Measurements from ENCODE around the gene KCNK3.

The KCNK3 gene

DNA sequence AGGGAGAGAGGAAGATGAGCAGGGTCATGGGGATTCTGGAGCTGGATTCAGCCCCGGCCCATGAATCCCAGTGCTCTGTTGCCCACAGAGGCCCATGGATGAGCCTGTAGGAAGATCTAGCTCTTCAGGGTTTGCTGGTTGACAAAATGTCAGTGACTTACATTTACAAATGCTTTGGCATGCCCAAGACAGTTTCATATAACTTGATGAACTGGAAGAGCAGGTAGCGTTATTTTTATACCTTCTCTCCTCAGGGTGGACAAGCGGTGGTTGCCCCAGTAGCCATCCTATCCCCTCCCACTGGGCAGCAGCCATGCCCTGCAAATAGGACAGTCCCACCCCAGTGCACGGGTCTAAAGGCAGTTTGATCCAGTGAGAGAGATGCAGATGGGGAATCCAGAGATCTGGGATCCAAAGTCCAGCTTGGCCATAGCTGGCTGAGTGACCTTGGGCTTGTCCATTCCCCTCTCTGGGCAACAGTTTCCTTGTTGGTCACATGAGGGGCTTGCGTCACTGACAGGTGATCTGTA is 21.5 kb upstream of the KCNK3 start:
- Histone ChIP-seq H3K4me2 (ENCODE audit: low read length, poor library complexity, severe bottlenecking) (no peak overlapping the region), H3K18ac (ENCODE audit: low read depth in 1 of 2, low read length in 2 of 2) (no peak overlapping the region), H2AFZ (ENCODE audit: low read depth, low read length) (no peak overlapping the region), H3K9ac (ENCODE audit: low read length) (no peak overlapping the region), H3K27ac (ENCODE audit: low read length, poor library complexity, severe bottlenecking) (no peak overlapping the region), H2BK120ac (ENCODE audit: low read depth, low read length) (no peak overlapping the region), H3K27me3 (ENCODE audit: control insufficient read depth in 1 of 2, insufficient read depth in 1 of 2, low read length in 2 of 2) (peaks cover 30 to 69% of the 10 kb centered on the region in 2 experiments), H4K91ac (ENCODE audit: low read length) (no peak overlapping the region), H3K4ac (ENCODE audit: low read depth in 1 of 2, low read length in 2 of 2) (no peak overlapping the region), H2BK12ac (ENCODE audit: low read length in 2 of 2) (no peak overlapping the region), H4K8ac (ENCODE audit: low read length) (no peak overlapping the region), H3K4me3 (ENCODE audit: insufficient read depth in 1 of 2, low read depth in 1 of 2, low read length in 2 of 2) (no peak overlapping the region), H3K9me3 (ENCODE audit: control insufficient read depth, low read length) (no peaks in the 10 kb centered on the region), H3K14ac (ENCODE audit: low read length in 2 of 2) (no peak overlapping the region), H3K23ac (ENCODE audit: low read length in 2 of 2) (no peak overlapping the region), H2AK5ac (ENCODE audit: low read length, severe bottlenecking) (no peak overlapping the region), H3K79me1 (replicated peaks; ENCODE audit: low read length, poor library complexity, severe bottlenecking) (no peaks in the 10 kb centered on the region), H3K36me3 (ENCODE audit: control insufficient read depth in 1 of 2, insufficient read depth in 2 of 2, low read depth in 1 of 2, low read length in 2 of 2) (no peaks in the 10 kb centered on the region), H2BK15ac (ENCODE audit: low read depth, poor library complexity, severe bottlenecking) (no peak overlapping the region), H3K4me1 (ENCODE audit: control insufficient read depth, insufficient read depth, low read depth, low read length) (no peaks in the 10 kb centered on the region), H2BK5ac (ENCODE audit: low read depth, low read length, poor library complexity, severe bottlenecking) (no peak overlapping the region)
- 84% methylated on average over 5 of the region's 5 CpGs for WGBS
- DNase-seq: no peak

DNA sequence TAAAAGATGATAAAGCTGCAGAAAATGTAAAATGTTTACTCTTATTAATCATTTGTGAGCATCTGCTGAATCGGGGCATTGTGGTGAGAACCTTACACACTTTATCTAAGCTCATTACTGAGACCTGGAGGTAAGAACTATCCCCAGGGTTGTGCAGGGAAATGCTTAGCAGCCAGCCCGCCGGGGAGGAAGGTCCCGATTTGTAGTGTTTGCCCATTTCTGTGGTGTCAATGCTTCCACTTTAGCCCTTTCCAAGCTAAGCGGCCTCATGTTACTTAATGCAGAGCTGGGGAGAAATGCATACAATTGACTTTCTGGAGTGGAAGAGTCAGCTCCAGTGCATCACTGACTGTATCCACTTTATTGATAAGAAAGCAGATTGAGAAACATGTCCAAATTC is 20.8 kb upstream of the KCNK3 start:
- no peak for DNase-seq
- Histone ChIP-seq H2BK120ac (ENCODE audit: low read depth, low read length) (no peak overlapping the region), H2BK15ac (ENCODE audit: low read depth, poor library complexity, severe bottlenecking) (no peak overlapping the region), H4K91ac (ENCODE audit: low read length) (no peak overlapping the region), H3K9ac (ENCODE audit: low read length) (no peak overlapping the region), H3K4me3 (ENCODE audit: insufficient read depth in 1 of 2, low read depth in 1 of 2, low read length in 2 of 2) (no peak overlapping the region), H3K36me3 (ENCODE audit: control insufficient read depth in 1 of 2, insufficient read depth in 2 of 2, low read depth in 1 of 2, low read length in 2 of 2) (no peaks in the 10 kb centered on the region), H3K9me3 (ENCODE audit: control insufficient read depth, low read length) (no peaks in the 10 kb centered on the region), H3K4me1 (ENCODE audit: control insufficient read depth, insufficient read depth, low read depth, low read length) (no peaks in the 10 kb centered on the region), H3K79me1 (replicated peaks; ENCODE audit: low read length, poor library complexity, severe bottlenecking) (no peaks in the 10 kb centered on the region), H2BK12ac (ENCODE audit: low read length in 2 of 2) (no peak overlapping the region), H3K27me3 (ENCODE audit: control insufficient read depth in 1 of 2, insufficient read depth in 1 of 2, low read length in 2 of 2) (peaks cover 30 to 67% of the 10 kb centered on the region in 2 experiments), H3K18ac (ENCODE audit: low read depth in 1 of 2, low read length in 2 of 2) (no peak overlapping the region), H3K4me2 (ENCODE audit: low read length, poor library complexity, severe bottlenecking) (no peak overlapping the region), H3K27ac (ENCODE audit: low read length, poor library complexity, severe bottlenecking) (no peak overlapping the region), H4K8ac (ENCODE audit: low read length) (no peak overlapping the region), H2AFZ (ENCODE audit: low read depth, low read length) (no peak overlapping the region), H3K23ac (ENCODE audit: low read length in 2 of 2) (no peak overlapping the region), H3K14ac (ENCODE audit: low read length in 2 of 2) (no peak overlapping the region), H3K4ac (ENCODE audit: low read depth in 1 of 2, low read length in 2 of 2) (no peak overlapping the region), H2AK5ac (ENCODE audit: low read length, severe bottlenecking) (no peak overlapping the region), H2BK5ac (ENCODE audit: low read depth, low read length, poor library complexity, severe bottlenecking) (no peak overlapping the region)
- 93% methylated on average over 5 of the region's 5 CpGs for WGBS

DNA sequence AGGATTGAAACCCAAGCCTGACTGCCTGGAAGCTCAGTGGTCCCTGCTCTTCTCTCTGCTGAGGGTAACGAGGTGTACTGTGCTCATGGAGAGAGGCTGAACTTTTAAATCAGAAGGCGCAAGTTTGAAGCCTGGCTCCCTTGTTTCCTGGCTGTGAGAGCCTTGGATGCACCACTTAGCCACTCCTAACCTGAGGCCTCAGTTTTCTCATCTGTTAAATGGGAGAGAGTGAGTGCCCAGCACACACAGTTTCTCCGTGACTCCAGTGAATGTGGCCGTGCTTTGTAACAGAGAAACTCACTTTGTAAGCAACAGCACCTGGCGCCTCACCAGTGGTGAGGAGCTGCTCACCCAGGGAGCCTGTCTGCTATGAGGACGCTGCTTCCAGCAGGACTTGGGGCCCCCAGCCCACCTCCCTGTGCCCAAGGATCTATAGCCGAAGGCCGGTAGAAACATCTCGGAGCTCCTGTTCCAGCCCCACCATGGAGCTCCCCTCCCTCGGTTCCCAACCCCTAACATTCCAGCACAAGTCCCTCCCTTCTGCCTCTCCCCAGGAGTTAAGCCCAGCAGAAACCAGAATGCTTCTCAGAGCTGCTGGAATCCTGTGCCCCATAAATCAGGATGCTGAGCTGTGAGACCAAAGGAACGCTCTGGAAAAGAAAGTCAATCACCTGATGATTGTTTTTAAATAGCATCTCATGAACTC is 20.3 kb upstream of the KCNK3 start:
- H4K91ac ChIP-seq (ENCODE audit: low read length): no peak overlapping the region
- no peak for DNase-seq

GRCh38 chr2:26672818-26673393 is 19.6 kb upstream of the KCNK3 start:
- Histone ChIP-seq H2AFZ (ENCODE audit: low read depth, low read length) (no peak overlapping the region), H3K27ac (ENCODE audit: low read length, poor library complexity, severe bottlenecking) (no peak overlapping the region), H3K23ac (ENCODE audit: low read length in 2 of 2) (no peak overlapping the region), H3K9ac (ENCODE audit: low read length) (no peak overlapping the region), H3K9me3 (ENCODE audit: control insufficient read depth, low read length) (no peaks in the 10 kb centered on the region), H3K4me2 (ENCODE audit: low read length, poor library complexity, severe bottlenecking) (no peak overlapping the region), H2BK120ac (ENCODE audit: low read depth, low read length) (no peak overlapping the region), H3K14ac (ENCODE audit: low read length in 2 of 2) (peak overlapping the region in 1 of 2 experiments; percentile 58), H3K18ac (ENCODE audit: low read depth in 1 of 2, low read length in 2 of 2) (no peak overlapping the region), H3K4me3 (ENCODE audit: insufficient read depth in 1 of 2, low read depth in 1 of 2, low read length in 2 of 2) (no peak overlapping the region), H3K4ac (ENCODE audit: low read depth in 1 of 2, low read length in 2 of 2) (no peak overlapping the region), H2BK15ac (ENCODE audit: low read depth, poor library complexity, severe bottlenecking) (no peak overlapping the region), H3K79me1 (replicated peaks; ENCODE audit: low read length, poor library complexity, severe bottlenecking) (no peaks in the 10 kb centered on the region), H4K91ac (ENCODE audit: low read length) (no peak overlapping the region), H2AK5ac (ENCODE audit: low read length, severe bottlenecking) (no peak overlapping the region), H2BK12ac (ENCODE audit: low read length in 2 of 2) (no peak overlapping the region), H3K27me3 (ENCODE audit: control insufficient read depth in 1 of 2, insufficient read depth in 1 of 2, low read length in 2 of 2) (peaks cover 30 to 67% of the 10 kb centered on the region in 2 experiments), H2BK5ac (ENCODE audit: low read depth, low read length, poor library complexity, severe bottlenecking) (no peak overlapping the region), H4K8ac (ENCODE audit: low read length) (no peak overlapping the region), H3K36me3 (ENCODE audit: control insufficient read depth in 1 of 2, insufficient read depth in 2 of 2, low read depth in 1 of 2, low read length in 2 of 2) (no peaks in the 10 kb centered on the region), H3K4me1 (ENCODE audit: control insufficient read depth, insufficient read depth, low read depth, low read length) (no peaks in the 10 kb centered on the region)
- 79% methylated on average over 9 of the region's 9 CpGs for WGBS
- no peak for DNase-seq

More for the DNA sequence above, 20.3 kb upstream of the KCNK3 start:
- no peak overlapping the region for H2BK5ac ChIP-seq (ENCODE audit: low read depth, low read length, poor library complexity, severe bottlenecking)
- H4K8ac ChIP-seq (ENCODE audit: low read length): no peak overlapping the region
- no peak overlapping the region for H2AK5ac ChIP-seq (ENCODE audit: low read length, severe bottlenecking)
- no peak overlapping the region for H2BK15ac ChIP-seq (ENCODE audit: low read depth, poor library complexity, severe bottlenecking)
- H3K9me3 ChIP-seq (ENCODE audit: control insufficient read depth, low read length): no peaks in the 10 kb centered on the region
- H3K4me1 ChIP-seq (ENCODE audit: control insufficient read depth, insufficient read depth, low read depth, low read length): no peaks in the 10 kb centered on the region
- H3K27me3 ChIP-seq (ENCODE audit: control insufficient read depth in 1 of 2, insufficient read depth in 1 of 2, low read length in 2 of 2): peaks cover 30 to 63% of the 10 kb centered on the region in 2 experiments
- no peak overlapping the region for H3K9ac ChIP-seq (ENCODE audit: low read length)
- no peak overlapping the region for H3K14ac ChIP-seq (ENCODE audit: low read length in 2 of 2)
- H3K23ac ChIP-seq (ENCODE audit: low read length in 2 of 2): no peak overlapping the region
- H3K18ac ChIP-seq (ENCODE audit: low read depth in 1 of 2, low read length in 2 of 2): no peak overlapping the region
- no peak overlapping the region for H2BK12ac ChIP-seq (ENCODE audit: low read length in 2 of 2)
- no peak overlapping the region for H3K27ac ChIP-seq (ENCODE audit: low read length, poor library complexity, severe bottlenecking)
- no peak overlapping the region for H3K4me2 ChIP-seq (ENCODE audit: low read length, poor library complexity, severe bottlenecking)
- no peaks in the 10 kb centered on the region for H3K79me1 ChIP-seq (replicated peaks; ENCODE audit: low read length, poor library complexity, severe bottlenecking)
- H3K36me3 ChIP-seq (ENCODE audit: control insufficient read depth in 1 of 2, insufficient read depth in 2 of 2, low read depth in 1 of 2, low read length in 2 of 2): no peaks in the 10 kb centered on the region
- H3K4me3 ChIP-seq (ENCODE audit: insufficient read depth in 1 of 2, low read depth in 1 of 2, low read length in 2 of 2): no peak overlapping the region
- WGBS: 73% methylated on average over 11 of the region's 11 CpGs
- no peak overlapping the region for H2AFZ ChIP-seq (ENCODE audit: low read depth, low read length)
- H3K4ac ChIP-seq (ENCODE audit: low read depth in 1 of 2, low read length in 2 of 2): no peak overlapping the region
- no peak overlapping the region for H2BK120ac ChIP-seq (ENCODE audit: low read depth, low read length)

All from mesenchymal stem cell (in vitro differentiated cells and primary cell).